HG03064 (cell line): ENCODE data around the gene RASAL2.
A peak's percentile ranks its signal among the peaks of the same experiment; 100 is the strongest.

Experiments
- ATAC-seq: cut with Tn5 transposase; IDR thresholded peaks from one replicate; pipeline ENCODE4 v1.9.1; 2021; ENCODE audit warnings: low read depth; ENCODE audit not compliant: unreplicated experiment

The RASAL2 gene

GRCh38 chr1:178412400-178412770 is 318.5 kb downstream of the RASAL2 start:
- ATAC-seq = peak; percentile 83

- no peak for ATAC-seq
Observed at GRCh38 chr1:178417858-178418257, 324.0 kb downstream of the RASAL2 start.

- peak; percentile 67 for ATAC-seq
Observed at GRCh38 chr1:178418284-178418955, 324.5 kb downstream of the RASAL2 start.

- ATAC-seq = no peak
Observed at GRCh38 chr1:178434360-178434759, 340.5 kb downstream of the RASAL2 start.

- no peak for ATAC-seq
Observed at GRCh38 chr1:178434899-178435435, 341.1 kb downstream of the RASAL2 start.

- ATAC-seq = no peak
Observed at GRCh38 chr1:178436899-178437298, 343.0 kb downstream of the RASAL2 start.

- no peak for ATAC-seq
Observed at GRCh38 chr1:178438432-178438831, 344.5 kb downstream of the RASAL2 start.

- no peak for ATAC-seq
Observed at GRCh38 chr1:178442925-178443324, 349.0 kb downstream of the RASAL2 start.

- no peak for ATAC-seq
Observed at GRCh38 chr1:178450871-178451270, 357.0 kb downstream of the RASAL2 start.

GRCh38 chr1:178451529-178451928 is 357.6 kb downstream of the RASAL2 start:
- no peak for ATAC-seq

GRCh38 chr1:178452013-178452412 is 358.1 kb downstream of the RASAL2 start:
- ATAC-seq = no peak

- no peak for ATAC-seq
Observed at GRCh38 chr1:178456472-178456871, 362.6 kb downstream of the RASAL2 start.

GRCh38 chr1:178457651-178458050 is 363.7 kb downstream of the RASAL2 start:
- ATAC-seq = no peak

- no peak for ATAC-seq
Observed at GRCh38 chr1:178458203-178458602, 364.3 kb downstream of the RASAL2 start.

GRCh38 chr1:178461104-178461503 is 367.2 kb downstream of the RASAL2 start:
- ATAC-seq = no peak

GRCh38 chr1:178461701-178462100 is 367.8 kb downstream of the RASAL2 start:
- no peak for ATAC-seq

GRCh38 chr1:178464141-178464540 is 370.2 kb downstream of the RASAL2 start:
- no peak for ATAC-seq

GRCh38 chr1:178464566-178464965 is 370.7 kb downstream of the RASAL2 start:
- no peak for ATAC-seq

- no peak for ATAC-seq
Observed at GRCh38 chr1:178465011-178465410, 371.1 kb downstream of the RASAL2 start.

- no peak for ATAC-seq
Observed at GRCh38 chr1:178467837-178468236, 373.9 kb downstream of the RASAL2 start.

GRCh38 chr1:178470411-178470960 is 376.6 kb downstream of the RASAL2 start:
- ATAC-seq = no peak

- ATAC-seq = no peak
Observed at GRCh38 chr1:178472531-178472930, 378.6 kb downstream of the RASAL2 start.
